ENCODE data around the gene BCDIN3D.

Gene BCDIN3D

GRCh38 chr12:49795654-49796105 is 47.2 kb downstream of the BCDIN3D start:
- peaks cover 28 to 100% (median 83%) of the 10 kb centered on the region in 11 experiments for H3K36me3 ChIP-seq
- H3K4me2 ChIP-seq: no peak overlapping the region
- no peak for TF ChIP-seq Cebpa-rat (IDR thresholded peaks at IDR 0.05)
- no peak overlapping the region for H3K4me3 ChIP-seq
- no peaks in the 10 kb centered on the region for H3K27me3 ChIP-seq
- H3K4me1 ChIP-seq: peaks cover 0 to 9% (median 5%) of the 10 kb centered on the region in 10 experiments; a peak in 7 of 20 replicates
- H3K27ac ChIP-seq: no peak overlapping the region
- no peaks in the 10 kb centered on the region for H3K9me3 ChIP-seq (replicated peaks in 1 of 11)
- no peak overlapping the region for H3K9ac ChIP-seq
- H4K20me1 ChIP-seq: peaks cover 0 to 80% (median 3%) of the 10 kb centered on the region in 11 experiments; a peak in 7 of 22 replicates

GRCh38 chr12:49794811-49795653 is 47.9 kb downstream of the BCDIN3D start:
- peaks cover 28 to 100% (median 76%) of the 10 kb centered on the region in 11 experiments for H3K36me3 ChIP-seq
- H3K9ac ChIP-seq: no peak overlapping the region
- H3K27ac ChIP-seq: no peak overlapping the region
- H4K20me1 ChIP-seq: peaks cover 0 to 74% (median 3%) of the 10 kb centered on the region in 11 experiments; a peak in 7 of 22 replicates
- H3K9me3 ChIP-seq (replicated peaks in 1 of 11): no peaks in the 10 kb centered on the region
- peaks cover 0 to 11% (median 6%) of the 10 kb centered on the region in 10 experiments; a peak in 9 of 20 replicates for H3K4me1 ChIP-seq
- no peak for TF ChIP-seq Cebpa-rat (IDR thresholded peaks at IDR 0.05)
- H3K4me3 ChIP-seq: no peak overlapping the region
- H3K4me2 ChIP-seq: no peak overlapping the region
- no peaks in the 10 kb centered on the region for H3K27me3 ChIP-seq

GRCh38 chr12:49794021-49794420 is 48.9 kb downstream of the BCDIN3D start:
- H3K4me2 ChIP-seq: no peak overlapping the region
- no peaks in the 10 kb centered on the region for H3K9me3 ChIP-seq (replicated peaks in 1 of 11)
- no peak overlapping the region for H3K4me3 ChIP-seq
- no peak for TF ChIP-seq Cebpa-rat (IDR thresholded peaks at IDR 0.05)
- 0 out of 22 replicates have a peak overlapping the region, but pooled peaks of 1 of the 11 experiments have one; percentile 15 for H3K9ac ChIP-seq
- H3K27ac ChIP-seq: no peak overlapping the region
- peaks cover 28 to 100% (median 66%) of the 10 kb centered on the region in 11 experiments for H3K36me3 ChIP-seq
- peaks cover 0 to 18% (median 10%) of the 10 kb centered on the region in 10 experiments; a peak in 10 of 20 replicates for H3K4me1 ChIP-seq
- no peaks in the 10 kb centered on the region for H3K27me3 ChIP-seq
- peaks cover 0 to 64% (median 0%) of the 10 kb centered on the region in 11 experiments; a peak in 7 of 22 replicates for H4K20me1 ChIP-seq

GRCh38 chr12:49793620-49794019 is 49.3 kb downstream of the BCDIN3D start:
- no peak overlapping the region for H3K4me2 ChIP-seq
- peaks cover 0 to 18% (median 9%) of the 10 kb centered on the region in 10 experiments; a peak in 10 of 20 replicates for H3K4me1 ChIP-seq
- H3K27me3 ChIP-seq: no peaks in the 10 kb centered on the region
- no peak for TF ChIP-seq Cebpa-rat (IDR thresholded peaks at IDR 0.05)
- no peak overlapping the region for H3K27ac ChIP-seq
- no peak overlapping the region for H3K4me3 ChIP-seq
- H3K9ac ChIP-seq: 0 out of 22 replicates have a peak overlapping the region, but pooled peaks of 1 of the 11 experiments have one; percentile 15
- peaks cover 28 to 100% (median 62%) of the 10 kb centered on the region in 11 experiments for H3K36me3 ChIP-seq
- H4K20me1 ChIP-seq: peaks cover 0 to 62% (median 0%) of the 10 kb centered on the region in 11 experiments; a peak in 7 of 22 replicates
- no peaks in the 10 kb centered on the region for H3K9me3 ChIP-seq (replicated peaks in 1 of 11)

GRCh38 chr12:49792976-49793580 is 49.8 kb downstream of the BCDIN3D start:
- H3K27me3 ChIP-seq: no peaks in the 10 kb centered on the region
- TF ChIP-seq Cebpa-rat (IDR thresholded peaks at IDR 0.05): no peak
- H3K9ac ChIP-seq: no peak overlapping the region
- no peak overlapping the region for H3K4me3 ChIP-seq
- peaks cover 0 to 57% (median 0%) of the 10 kb centered on the region in 11 experiments; a peak in 6 of 22 replicates for H4K20me1 ChIP-seq
- peaks cover 0 to 17% (median 9%) of the 10 kb centered on the region in 10 experiments; a peak in 10 of 20 replicates for H3K4me1 ChIP-seq
- H3K36me3 ChIP-seq: peaks cover 24 to 100% (median 58%) of the 10 kb centered on the region in 11 experiments
- H3K4me2 ChIP-seq: no peak overlapping the region
- H3K9me3 ChIP-seq (replicated peaks in 1 of 11): peaks cover 0 to 4% (median 2%) of the 10 kb centered on the region in 11 experiments; a peak in 7 of 22 replicates
- no peak overlapping the region for H3K27ac ChIP-seq

- H3K36me3 ChIP-seq: peaks cover 17 to 99% (median 57%) of the 10 kb centered on the region in 11 experiments
- H3K4me2 ChIP-seq: no peak overlapping the region
- H3K4me1 ChIP-seq: peaks cover 0 to 17% (median 9%) of the 10 kb centered on the region in 10 experiments; a peak in 10 of 20 replicates
- no peak overlapping the region for H3K4me3 ChIP-seq
- H3K27me3 ChIP-seq: no peaks in the 10 kb centered on the region
- no peak for TF ChIP-seq Cebpa-rat (IDR thresholded peaks at IDR 0.05)
- H3K9me3 ChIP-seq (replicated peaks in 1 of 11): peaks cover 0 to 9% (median 6%) of the 10 kb centered on the region in 11 experiments; a peak in 13 of 22 replicates
- H3K9ac ChIP-seq: no peak overlapping the region
- peaks cover 0 to 52% (median 0%) of the 10 kb centered on the region in 11 experiments; a peak in 6 of 22 replicates for H4K20me1 ChIP-seq
- H3K27ac ChIP-seq: no peak overlapping the region
These were observed 50.5 kb downstream of the BCDIN3D start for GRCh38 chr12:49792181-49792970.

GRCh38 chr12:49791700-49792099 is 51.2 kb downstream of the BCDIN3D start:
- Histone ChIP-seq H3K4me3 (no peak overlapping the region), H4K20me1 (peaks cover 0 to 46% (median 0%) of the 10 kb centered on the region in 11 experiments; a peak in 6 of 22 replicates), H3K4me2 (no peak overlapping the region), H3K27me3 (no peaks in the 10 kb centered on the region), H3K4me1 (peaks cover 0 to 17% (median 9%) of the 10 kb centered on the region in 10 experiments; a peak in 8 of 20 replicates), H3K9me3 (replicated peaks in 1 of 11) (peaks cover 0 to 9% (median 6%) of the 10 kb centered on the region in 11 experiments; a peak in 13 of 22 replicates), H3K36me3 (peaks cover 10 to 92% (median 50%) of the 10 kb centered on the region in 11 experiments; a peak in 21 of 22 replicates), H3K9ac (no peak overlapping the region), H3K27ac (no peak overlapping the region)
- no peak for TF ChIP-seq Cebpa-rat (IDR thresholded peaks at IDR 0.05)

Measured in BLaER1 treated with 17β-estradiol and CSF1 and Interleukin-3, amounts not matched to agents 10 nM and 100 nM (cell line).